GM18526 (cell line): ENCODE data around the gene LUC7L3.

ENCODE experiments used
- POLR2A ChIP-seq: IDR thresholded peaks from 3 replicates; pipeline ENCODE4 v1.6.1; 2011; ENCODE audit not compliant: insufficient read length; ENCODE audit errors: extremely low read depth

LUC7L3 gene, protein sequence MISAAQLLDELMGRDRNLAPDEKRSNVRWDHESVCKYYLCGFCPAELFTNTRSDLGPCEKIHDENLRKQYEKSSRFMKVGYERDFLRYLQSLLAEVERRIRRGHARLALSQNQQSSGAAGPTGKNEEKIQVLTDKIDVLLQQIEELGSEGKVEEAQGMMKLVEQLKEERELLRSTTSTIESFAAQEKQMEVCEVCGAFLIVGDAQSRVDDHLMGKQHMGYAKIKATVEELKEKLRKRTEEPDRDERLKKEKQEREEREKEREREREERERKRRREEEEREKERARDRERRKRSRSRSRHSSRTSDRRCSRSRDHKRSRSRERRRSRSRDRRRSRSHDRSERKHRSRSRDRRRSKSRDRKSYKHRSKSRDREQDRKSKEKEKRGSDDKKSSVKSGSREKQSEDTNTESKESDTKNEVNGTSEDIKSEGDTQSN

DNA sequence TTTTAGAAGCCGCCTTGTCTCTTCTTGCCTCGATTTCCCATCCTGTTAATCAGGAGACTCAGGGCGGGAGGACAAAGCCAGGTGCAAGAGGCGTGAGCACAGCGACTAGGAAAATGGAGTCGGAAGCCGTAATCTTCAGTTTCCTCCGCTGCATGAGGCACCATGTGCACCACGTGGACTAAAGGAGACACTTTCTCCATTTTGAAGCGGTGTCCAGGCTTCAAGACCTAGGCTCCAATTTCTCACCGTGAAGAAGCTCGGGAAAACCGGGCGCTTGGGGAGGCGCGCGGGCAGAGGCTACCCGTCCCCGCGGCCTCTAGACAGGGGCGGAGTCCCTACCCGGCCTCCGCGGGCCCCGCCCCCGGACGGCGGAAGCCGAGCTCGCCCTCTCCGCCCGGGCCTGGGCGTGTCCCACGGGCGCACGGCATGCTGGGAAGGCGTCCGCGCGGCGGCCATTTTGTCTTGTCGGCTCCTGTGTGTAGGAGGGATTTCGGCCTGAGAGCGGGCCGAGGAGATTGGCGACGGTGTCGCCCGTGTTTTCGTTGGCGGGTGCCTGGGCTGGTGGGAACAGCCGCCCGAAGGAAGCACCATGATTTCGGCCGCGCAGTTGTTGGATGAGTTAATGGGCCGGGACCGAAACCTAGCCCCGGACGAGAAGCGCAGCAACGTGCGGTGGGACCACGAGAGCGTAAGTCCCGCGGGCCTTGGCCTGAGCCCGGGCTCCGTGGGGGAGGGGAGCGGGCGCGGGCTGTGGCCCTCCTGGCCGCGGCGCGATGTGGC lies at the start of gene LUC7L3:
LUC7L3 (plus strand) TSS at position 460 of the 780 bp plus-strand sequence; CDS start at position 590, 130 bp downstream.
- TF ChIP-seq POLR2A: peak; percentile 94

DNA sequence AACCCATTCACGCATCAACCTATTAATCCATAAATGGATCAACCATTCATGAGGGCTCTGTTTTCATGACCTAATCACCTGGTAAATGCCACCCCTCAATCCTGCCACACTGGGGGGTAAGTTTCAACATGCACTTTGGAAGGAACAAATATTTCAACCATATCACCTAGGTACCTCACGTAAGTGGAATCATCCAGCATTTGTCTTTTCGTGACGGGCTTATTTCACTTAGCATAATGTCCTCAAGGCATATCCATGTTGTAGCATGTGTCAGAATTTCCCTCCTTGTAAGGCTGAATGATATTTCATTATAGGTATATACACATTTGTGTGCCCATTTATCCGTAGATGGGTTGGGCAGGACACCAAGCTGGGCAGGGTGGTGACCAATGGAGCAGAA lies 47.3 kb upstream of the LUC7L3 start:
- TF ChIP-seq POLR2A: no peak

DNA sequence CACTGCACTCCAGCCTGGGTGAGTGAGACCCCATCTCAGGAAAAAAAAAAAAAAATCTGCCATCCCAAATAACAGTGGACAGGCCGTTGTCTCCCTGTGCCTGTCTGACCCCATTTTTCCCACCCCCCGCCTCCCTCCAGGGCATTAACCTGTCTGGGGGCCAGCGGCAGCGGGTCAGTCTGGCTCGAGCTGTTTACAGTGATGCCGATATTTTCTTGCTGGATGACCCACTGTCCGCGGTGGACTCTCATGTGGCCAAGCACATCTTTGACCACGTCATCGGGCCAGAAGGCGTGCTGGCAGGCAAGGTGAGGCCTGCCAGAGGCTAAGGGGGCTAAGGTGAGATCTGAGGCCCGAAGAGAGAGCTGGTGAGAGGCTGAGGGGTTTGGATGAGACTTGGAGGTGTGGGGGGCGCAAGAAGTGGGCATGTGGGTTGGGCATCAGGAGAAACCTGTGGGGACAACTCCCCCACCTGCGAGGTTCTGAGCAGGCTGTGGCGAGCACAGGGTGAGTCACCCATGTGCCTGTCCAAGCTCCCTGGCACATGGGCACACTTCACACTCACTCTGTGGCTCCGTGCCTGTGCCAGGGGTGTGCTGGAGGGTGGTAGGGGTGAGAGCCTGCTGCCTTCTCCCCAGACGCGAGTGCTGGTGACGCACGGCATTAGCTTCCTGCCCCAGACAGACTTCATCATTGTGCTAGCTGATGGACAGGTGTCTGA lies 46.4 kb upstream of the LUC7L3 start:
- no peak for TF ChIP-seq POLR2A

DNA sequence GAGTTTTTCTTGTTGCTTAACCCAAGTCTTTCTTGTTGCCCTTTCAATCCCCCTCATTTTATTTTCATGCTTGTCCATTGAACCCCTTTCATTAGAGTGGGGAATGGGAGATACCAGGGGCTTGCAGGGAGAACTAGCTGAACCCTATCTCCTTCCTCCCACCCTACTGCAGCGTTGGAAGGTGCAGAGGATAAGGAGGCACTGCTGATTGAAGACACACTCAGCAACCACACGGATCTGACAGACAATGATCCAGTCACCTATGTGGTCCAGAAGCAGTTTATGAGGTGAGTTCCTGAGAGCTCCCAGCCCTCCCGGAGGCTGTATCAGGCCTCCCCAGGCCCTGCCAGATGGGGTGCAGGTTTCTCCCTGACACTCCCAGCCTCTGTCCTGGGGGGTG lies 44.2 kb upstream of the LUC7L3 start:
- no peak for TF ChIP-seq POLR2A

DNA sequence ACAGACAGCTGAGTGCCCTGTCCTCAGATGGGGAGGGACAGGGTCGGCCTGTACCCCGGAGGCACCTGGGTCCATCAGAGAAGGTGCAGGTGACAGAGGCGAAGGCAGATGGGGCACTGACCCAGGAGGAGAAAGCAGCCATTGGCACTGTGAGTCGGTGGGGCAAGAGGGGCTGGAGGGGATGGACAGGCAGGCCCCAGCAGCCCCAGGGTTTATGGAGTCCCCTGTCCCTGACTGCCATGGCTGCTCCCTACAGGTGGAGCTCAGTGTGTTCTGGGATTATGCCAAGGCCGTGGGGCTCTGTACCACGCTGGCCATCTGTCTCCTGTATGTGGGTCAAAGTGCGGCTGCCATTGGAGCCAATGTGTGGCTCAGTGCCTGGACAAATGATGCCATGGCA lies 43.8 kb upstream of the LUC7L3 start:
- TF ChIP-seq POLR2A: no peak

DNA sequence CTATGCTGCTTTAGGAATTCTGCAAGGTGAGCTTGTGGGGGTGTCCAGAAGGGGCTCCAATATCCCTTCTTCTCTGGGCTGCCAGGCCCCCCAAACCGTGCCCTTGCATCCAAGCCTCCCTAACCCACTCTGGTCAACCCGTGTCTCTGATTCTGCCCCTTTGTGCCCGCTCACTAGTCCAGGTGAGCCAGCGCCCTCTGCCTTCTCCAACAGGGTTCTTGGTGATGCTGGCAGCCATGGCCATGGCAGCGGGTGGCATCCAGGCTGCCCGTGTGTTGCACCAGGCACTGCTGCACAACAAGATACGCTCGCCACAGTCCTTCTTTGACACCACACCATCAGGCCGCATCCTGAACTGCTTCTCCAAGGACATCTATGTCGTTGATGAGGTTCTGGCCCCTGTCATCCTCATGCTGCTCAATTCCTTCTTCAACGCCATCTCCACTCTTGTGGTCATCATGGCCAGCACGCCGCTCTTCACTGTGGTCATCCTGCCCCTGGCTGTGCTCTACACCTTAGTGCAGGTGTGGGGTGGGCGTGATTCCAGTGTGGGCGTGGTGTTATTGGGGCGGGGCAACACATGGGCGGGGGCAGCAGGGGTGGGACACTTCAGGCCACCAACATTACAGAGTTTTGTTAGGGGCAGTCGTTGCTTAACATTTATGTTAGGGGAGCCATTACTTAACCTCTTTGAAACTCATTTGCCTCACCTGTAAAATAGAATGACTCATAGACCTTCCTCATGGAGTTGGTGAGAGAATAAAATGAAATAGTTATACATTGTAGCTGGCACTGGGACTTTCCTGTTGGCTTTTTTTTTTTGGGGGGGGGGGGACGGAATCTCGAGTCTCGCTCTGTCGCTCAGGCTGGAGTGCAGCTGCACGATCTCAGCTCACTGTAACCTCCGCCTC lies 43.1 kb upstream of the LUC7L3 start:
- no peak for TF ChIP-seq POLR2A

DNA sequence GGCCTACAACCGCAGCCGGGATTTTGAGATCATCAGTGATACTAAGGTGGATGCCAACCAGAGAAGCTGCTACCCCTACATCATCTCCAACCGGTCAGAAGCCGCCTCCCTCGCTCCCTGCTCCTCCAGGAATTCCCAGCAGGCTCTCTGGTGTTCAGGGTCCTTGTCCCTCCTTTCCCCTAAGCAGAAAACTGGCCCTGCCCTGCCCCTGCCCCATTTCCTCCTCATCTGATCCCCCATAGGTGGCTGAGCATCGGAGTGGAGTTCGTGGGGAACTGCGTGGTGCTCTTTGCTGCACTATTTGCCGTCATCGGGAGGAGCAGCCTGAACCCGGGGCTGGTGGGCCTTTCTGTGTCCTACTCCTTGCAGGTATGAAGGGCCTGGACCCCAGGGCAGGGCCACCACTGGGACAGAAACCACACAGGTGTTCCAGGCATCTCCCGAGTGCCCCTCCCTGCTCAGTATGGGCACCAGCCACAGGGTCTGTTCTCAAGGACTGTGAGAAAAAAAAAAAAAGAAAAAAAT lies 41.5 kb upstream of the LUC7L3 start:
- TF ChIP-seq POLR2A: no peak

DNA sequence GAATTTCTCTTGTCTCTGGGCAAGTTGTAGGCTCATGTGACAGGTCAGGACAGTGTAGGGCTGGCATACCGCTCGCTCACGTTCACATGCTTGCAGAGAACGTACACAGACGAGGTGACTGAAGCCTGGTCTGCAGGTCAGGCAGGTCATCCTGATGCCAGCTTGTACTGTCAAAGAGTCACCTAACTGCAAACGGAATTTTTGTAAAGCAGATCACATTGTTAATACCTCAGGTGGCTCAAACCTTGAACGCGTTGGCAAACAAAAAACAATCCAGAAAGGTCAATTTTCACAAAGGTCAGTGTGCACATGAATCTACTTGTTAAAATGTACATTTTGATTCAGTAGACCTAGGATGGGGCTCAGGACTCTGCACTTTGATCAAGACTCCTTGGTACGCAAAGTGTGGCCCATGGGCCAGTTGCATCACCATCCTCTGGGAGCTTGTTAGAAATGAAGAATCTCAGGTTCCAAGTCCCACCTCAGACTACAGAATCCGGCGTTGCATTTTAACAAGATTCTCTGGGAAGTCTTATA lies 40.3 kb upstream of the LUC7L3 start:
- TF ChIP-seq POLR2A: no peak

DNA sequence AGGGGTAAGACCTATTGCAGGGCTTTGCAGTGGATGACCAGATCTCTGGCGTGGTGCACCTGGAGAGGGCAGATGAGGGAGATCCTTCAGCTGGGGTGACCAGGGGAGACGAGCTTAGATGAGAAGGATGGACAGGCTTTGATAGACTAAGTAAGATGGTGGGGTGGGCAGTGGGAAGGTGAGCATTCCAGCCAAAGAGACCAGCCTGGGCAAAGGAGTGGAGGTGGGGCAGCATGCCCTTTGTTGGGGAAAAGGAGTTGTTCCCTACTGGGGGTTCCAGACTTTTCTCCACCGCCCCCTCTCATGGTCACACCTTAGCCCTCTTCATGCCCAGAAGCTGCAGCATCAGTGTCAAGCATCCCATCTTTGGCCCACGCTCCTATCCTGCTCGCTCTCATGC lies 39.3 kb upstream of the LUC7L3 start:
- no peak for TF ChIP-seq POLR2A

DNA sequence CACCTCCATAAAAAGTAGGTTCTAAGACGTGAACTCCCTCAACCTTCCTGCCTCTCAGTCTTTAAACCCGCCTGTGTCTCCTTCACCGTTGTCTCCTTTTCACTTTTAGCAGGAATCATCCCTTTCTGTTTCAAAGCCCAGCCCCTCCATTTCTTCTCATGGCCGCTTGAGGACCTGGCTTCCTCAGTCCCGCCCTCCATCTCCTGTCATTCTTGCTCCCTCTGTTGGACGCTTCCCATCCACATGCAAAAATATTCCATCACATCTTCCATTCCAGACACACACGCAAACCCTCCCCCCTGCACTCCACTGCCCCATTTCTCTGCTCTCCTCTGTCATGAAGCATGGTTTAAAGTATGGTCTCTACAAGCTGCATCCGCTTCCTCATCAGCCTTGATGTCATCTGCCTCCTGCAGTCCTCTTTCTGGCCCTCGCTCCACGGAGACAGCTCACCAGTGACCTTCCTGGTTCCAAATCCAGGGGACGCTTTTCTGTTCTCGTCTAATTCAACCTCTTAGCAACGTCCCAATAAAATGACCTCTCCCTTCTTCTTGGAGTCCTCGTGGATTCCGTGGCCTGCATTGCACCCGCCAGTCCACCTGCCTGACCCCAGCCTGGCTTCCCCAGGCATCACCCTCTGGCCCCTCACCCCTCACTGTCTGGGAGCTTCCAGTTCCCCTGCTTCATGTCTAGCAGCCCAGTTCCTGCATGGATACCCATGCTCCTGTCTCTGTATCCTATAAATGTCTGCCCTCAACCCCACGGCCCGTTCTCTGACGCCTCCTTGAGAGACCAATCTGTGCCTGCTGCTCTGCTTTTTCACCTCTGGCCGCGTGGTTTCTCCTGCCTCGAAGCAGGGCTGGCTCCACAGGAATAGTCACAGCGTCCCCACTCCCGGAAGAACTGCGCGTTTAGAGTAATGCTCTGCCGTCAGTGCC lies 37.9 kb upstream of the LUC7L3 start:
- no peak for TF ChIP-seq POLR2A

DNA sequence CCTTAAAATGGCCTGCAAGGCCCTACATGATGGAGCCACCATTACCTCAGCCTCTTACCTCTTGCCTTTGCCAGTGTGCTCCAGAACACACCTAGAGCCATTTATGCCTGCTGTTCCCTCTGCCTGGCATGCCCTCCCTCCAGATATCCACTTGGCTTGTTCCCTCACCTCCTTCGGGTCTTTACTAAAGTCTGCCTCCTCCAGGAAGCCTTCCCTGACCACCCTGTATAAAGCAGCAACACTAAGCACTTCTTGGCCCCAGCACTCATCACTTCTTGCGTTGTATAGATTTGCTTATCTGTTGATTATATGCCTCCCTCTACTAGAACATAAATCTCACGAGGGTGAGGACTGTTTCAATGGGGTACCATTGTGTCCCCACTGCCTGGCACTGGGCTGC lies 37.0 kb upstream of the LUC7L3 start:
- no peak for TF ChIP-seq POLR2A

DNA sequence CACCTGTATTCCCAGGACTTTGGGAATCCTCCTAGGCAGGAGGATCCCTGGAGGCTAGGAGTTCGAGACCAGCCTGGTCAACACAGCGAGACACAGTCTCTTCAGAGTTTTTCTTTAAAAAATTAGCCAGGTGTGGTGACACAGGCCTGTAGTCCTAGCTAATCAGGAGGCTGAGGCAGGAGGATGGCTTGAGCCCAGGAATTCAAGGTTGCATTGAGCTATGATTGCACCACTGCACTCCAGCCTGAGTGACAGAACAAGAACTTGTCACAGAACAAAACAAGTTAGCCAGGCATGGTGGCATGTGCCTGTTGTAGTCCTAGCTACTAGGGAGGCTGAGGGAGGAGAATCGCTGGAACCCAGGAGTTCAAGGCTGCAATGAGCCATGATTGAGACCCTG lies 36.5 kb upstream of the LUC7L3 start:
- TF ChIP-seq POLR2A: no peak
